ENCODE results near the gene HAUS8.
A peak's percentile ranks its signal among the peaks of the same experiment; 100 is the strongest.
"Not testable (repeated sequence)": the region's sequence is repeated elsewhere in the genome, so short reads cannot be mapped to it uniquely, and the experiment has no call there.

The HAUS8 gene

GRCh38 chr19:17075035-17075863, at the start of gene HAUS8, which contains the start of gene MYO9B:
TSS of gene HAUS8 (minus strand) at chr19:17075452. CDS start at chr19:17075422, 30 bp downstream.
TSS of gene MYO9B (plus strand) at chr19:17075777. CDS start at chr19:17101718, 25,941 bp downstream.
- DNase-seq (ENCODE audit: low read depth) = peak; percentile 100

DNA sequence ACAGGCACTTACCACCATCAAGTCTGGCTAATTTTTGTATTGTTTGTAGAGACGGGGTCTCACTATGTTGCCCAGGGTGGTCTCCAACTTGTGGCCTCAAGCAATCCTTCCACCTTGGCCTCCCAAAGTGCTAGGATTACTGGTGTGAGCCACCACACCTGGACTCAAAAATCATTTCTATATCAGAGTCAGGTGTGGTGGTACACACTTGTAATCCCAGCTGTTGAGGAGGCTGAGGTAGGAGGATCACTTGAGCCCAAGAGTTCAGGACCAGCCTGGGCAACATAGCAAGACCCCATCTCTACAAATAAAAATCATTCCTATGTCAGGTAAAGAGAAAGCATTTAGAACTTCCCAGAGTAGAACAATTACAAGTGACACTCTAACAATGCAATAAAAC, 48.8 kb upstream of the HAUS8 start:
- no peak for DNase-seq (ENCODE audit: low read depth)

DNA sequence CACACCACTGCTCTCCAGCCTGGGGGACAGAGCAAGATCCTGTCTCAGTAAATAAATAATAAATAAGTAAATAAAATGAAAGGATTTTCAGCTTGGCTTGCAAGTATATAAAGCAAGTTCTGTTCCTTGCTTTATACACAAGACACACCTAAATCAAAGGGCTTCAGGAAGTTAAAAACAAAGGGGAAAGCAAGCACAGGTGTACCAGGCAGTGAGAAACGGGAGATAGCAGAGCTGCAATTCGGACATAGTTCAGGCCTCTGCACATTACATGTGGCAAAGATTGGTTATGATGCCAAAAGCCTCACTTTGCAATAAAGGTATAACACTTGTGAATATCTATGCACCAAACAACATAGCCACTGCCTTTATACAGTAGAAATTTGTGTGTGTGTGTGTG, 47.8 kb upstream of the HAUS8 start:
- no peak for DNase-seq (ENCODE audit: low read depth)

DNA sequence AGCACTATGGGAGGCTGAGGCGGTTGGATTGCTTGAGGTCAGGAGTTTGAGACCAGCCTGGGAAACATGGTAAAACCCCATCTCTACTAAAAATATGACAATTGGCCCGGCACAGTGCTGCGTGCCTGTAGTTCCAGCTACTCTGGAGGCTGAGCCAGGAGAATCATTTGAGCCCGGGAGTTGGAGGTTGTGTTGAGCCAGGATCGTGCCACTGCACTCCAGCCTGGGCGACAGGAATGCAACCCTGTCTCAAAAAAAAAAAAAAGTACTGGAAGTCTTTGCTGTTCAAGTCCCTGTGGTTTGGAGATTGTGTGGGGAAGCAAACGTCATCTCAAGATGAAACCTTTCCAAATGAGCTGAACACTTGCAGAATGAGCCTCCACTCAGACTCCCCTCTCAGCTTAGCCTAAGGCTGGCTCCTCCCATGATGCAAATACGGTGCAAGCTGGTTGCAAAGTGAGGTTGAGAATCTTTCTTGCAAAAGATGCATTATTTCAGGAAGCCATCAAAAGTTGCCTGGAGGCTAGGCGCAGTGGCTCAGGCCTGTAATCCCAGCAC, 46.6 kb upstream of the HAUS8 start:
- DNase-seq (ENCODE audit: low read depth) = no peak

DNA sequence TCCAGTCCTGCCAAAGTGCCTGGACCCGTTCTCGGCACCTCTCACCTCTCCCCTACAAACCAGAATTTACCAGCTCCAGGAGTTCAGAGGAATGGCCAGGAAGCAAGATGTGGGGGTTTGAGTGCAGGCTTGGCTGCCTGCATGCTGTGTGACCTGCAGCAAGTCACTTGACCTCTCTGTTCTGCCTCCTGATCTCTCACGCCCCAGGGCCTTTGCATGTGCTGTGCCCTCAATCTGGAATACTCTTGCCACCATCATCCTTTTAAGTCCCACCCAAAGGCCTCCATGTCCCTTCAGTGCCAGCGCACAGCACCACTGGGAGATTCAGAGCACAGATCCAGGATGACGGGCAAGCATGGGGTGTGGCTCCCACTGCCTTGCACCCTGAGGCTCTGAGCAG, 43.7 kb upstream of the HAUS8 start:
- no peak for DNase-seq (ENCODE audit: low read depth)

DNA sequence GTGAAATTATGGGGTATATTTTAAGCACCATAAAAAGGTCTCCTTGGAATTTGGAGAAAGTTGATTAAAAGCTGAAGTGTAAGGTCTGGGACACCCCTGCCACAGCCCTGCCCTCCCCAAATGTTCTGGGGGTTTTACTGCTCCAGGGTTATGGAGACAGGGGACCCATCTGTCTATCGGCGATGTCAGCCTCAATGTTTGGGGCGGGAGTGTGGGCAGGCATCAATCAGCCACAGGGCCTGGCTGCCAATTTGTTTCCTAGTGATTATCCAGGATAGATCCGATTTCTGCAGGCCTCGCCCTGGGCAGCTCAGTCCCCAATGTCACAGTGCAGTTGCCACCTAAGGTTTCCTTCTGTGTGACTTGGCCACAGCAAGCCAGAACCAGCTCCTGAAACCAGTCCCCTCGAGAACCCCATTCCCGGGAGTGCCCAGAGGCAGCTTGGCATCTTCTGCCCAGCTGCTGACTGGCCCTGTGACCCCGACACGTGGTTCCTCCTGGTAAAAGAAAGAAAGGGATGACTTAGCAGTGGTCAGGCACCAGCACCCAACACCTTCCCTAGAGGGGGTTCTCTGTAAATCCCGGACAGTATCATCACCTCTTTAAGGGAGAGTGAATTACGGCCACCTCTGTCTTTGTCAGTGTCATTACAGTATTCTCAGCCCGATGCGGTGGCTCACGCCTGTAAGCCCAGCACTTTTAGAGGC, 41.9 kb upstream of the HAUS8 start:
- DNase-seq (ENCODE audit: low read depth) = no peak

- DNase-seq (ENCODE audit: low read depth) = no peak
Measured at GRCh38 chr19:17114414-17114831, 39.2 kb upstream of the HAUS8 start.

DNA sequence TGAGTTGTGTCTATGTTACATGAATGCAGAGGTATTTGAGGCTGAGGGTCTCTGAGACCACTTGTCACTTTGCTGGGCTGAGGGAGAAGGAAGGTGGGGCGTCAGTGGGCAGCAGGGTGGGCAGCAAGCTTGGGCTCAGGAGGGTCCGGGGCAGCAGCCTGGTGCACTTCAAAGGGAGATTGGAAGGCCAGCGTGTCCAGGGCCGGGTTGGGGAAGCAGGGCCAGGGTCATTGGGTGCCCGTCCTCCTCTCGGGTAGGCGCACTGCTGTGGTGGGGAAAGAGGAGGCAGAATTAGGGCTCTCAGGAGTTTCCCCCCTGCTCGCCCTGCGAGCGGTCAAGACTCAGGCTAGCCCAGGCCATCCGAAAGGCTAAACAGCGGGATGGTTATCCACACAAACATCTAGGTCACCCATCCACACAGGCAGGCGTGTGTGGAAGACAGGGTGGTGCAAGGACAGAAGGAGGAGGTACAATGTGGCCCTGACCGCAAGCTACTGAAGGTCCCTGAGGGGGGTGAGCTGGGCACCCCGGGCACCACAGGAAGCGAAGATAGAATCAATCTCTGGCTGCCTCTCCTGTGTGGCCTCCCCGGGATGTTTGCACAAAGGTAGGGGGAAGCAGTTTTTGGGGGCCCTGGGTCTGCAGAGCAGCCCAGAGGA, 38.0 kb upstream of the HAUS8 start:
- no peak for DNase-seq (ENCODE audit: low read depth)

- DNase-seq (ENCODE audit: low read depth) = no peak
Measured at GRCh38 chr19:17112700-17113099, 37.4 kb upstream of the HAUS8 start.

- no peak for DNase-seq (ENCODE audit: low read depth)
Measured at GRCh38 chr19:17112271-17112670, 37.0 kb upstream of the HAUS8 start.

DNA sequence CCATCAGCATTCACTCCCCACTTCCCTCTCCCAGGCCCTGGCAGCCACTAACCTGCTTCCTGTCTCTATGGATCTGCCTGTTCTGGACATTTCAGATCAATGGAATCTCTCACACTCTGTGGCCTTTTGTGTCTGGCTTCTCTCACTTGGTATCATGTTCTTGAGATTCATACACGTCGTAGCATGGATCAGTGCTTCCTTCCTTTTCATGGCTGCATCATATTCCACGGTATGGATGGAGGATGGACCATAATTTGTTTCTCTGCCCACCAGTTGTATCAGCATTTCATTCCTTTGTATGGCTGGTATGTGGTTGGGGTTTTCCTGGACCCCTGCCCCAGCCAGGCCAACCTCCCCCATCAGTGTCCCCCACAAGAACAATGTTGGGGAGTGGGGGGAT, 36.5 kb upstream of the HAUS8 start:
- no peak for DNase-seq (ENCODE audit: low read depth)

DNA sequence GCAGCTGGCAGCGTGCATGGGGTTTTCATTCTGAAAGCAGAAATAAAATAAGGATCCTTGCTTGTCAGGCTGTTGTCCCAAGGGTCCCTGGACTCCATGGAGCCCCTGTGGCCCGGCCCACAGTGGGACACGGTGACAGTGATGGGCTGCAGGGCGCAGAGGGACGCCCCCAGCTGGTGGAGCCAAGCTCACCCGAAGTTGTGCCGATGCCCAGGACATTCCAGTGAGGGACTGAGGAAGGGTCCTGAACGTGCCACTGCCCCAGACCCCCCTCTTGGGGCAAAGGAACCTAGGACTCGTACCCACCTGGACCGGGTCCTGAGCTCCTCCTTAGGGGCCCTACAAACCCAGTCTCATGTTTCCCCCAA, 35.3 kb upstream of the HAUS8 start:
- DNase-seq (ENCODE audit: low read depth) = no peak

DNA sequence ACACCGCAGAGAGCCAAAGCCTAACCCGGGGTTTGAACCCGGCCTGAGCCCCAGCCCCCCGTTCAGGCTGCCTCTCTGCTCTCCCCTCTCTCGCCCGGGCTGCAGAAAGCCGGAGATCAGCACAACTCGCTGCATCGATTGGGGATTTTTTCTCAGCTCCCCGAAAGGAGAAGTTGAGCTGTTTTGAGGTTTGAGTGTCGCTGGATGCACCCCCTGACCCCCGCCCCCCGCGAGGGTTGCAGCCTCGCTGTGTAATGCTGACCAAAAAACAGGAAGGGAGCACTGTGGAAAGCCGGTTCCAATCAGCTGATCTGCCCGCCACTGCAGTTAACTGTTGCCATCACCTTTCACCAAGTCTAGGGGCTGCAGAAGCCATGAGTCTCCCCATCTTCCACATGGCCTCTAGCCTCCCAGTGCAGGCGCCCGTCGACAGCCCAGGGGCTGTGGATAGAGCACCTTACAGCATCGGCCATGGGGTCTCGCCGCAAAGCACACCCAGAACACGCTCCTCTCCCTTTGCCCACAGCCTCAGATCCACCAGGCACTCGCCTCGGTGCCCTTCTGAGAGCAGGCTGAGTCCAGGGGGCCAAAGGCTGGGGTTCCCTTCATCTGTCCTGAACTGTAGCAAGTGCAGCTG, 34.8 kb upstream of the HAUS8 start:
- DNase-seq (ENCODE audit: low read depth) = no peak

- DNase-seq (ENCODE audit: low read depth) = no peak
Measured at GRCh38 chr19:17109300-17109699, 34.0 kb upstream of the HAUS8 start.

DNA sequence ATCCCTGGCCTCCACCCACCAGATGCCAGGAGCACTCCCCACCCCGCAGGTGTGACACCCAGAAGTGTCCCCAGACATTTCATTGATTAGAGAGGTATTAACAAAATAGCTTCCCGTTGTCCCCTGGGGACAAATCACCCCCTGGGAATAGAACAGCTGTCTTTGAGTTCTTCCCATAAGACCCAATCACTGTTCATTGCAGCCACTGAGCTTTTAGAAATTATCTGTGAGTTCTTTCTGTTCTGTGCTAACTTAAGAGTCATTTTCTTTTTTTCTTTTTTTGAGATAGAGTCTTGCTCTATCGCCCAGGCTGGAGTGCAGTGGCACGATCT, 33.2 kb upstream of the HAUS8 start:
- no peak for DNase-seq (ENCODE audit: low read depth)

GRCh38 chr19:17107546-17108452, 32.5 kb upstream of the HAUS8 start:
- no peak for DNase-seq (ENCODE audit: low read depth)

GRCh38 chr19:17106964-17107363, 31.7 kb upstream of the HAUS8 start:
- not testable (repeated sequence) for DNase-seq (ENCODE audit: low read depth)

DNA sequence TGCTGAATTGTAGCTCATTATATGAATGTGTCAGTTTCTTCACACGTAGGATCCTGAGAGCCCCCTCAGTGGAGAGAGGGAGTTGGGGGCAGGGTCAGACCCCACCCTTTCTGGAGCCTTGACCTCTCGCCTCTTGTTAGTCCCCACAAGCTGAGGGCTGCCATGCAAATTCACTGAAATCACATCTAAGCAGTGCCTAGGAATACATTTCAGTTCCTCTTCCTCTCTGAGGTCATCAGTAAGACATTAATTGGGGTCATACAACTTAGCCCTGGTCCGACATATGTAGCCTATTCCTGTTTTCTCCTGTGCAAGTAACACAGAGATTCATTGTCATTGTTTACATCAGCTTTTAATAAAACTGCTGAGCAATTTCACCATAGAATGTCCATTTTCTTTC, 30.3 kb upstream of the HAUS8 start:
- DNase-seq (ENCODE audit: low read depth) = no peak

- no peak for DNase-seq (ENCODE audit: low read depth)
Measured at GRCh38 chr19:17104679-17105078, 29.4 kb upstream of the HAUS8 start.

GRCh38 chr19:17103177-17103576, 27.9 kb upstream of the HAUS8 start:
- DNase-seq (ENCODE audit: low read depth) = no peak
